NK-92 treated with Interleukin-12 subunit alpha and Interleukin-12 subunit beta, amount 100 ng/mL, for 24 hours (cell line): ENCODE results near the gene MRPL55.

Experiments
- DNase-seq: peaks from one replicate; lab custom pipeline; 2025; lab: John Stamatoyannopoulos, UW

Gene MRPL55

DNA sequence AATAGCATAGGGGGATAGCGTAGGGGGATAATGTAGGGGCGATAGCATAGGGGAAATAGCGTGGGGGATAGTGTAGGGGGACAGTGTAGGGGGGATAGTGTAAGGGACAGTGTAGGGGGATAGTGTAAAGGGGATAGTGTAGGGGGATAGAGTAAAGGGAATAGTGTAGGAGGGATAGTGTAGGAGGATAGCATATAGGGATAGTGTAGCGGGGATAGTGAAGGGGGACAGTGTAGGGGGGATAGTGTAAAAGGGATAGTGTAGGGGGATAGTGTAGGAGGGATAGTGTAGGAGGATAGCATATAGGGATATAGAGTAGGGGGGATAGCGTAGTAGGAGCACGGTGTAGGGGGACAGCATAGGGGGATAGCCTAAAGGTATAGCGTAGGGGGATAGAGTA is 40.7 kb downstream of the MRPL55 start:
- DNase-seq, result no peak

DNA sequence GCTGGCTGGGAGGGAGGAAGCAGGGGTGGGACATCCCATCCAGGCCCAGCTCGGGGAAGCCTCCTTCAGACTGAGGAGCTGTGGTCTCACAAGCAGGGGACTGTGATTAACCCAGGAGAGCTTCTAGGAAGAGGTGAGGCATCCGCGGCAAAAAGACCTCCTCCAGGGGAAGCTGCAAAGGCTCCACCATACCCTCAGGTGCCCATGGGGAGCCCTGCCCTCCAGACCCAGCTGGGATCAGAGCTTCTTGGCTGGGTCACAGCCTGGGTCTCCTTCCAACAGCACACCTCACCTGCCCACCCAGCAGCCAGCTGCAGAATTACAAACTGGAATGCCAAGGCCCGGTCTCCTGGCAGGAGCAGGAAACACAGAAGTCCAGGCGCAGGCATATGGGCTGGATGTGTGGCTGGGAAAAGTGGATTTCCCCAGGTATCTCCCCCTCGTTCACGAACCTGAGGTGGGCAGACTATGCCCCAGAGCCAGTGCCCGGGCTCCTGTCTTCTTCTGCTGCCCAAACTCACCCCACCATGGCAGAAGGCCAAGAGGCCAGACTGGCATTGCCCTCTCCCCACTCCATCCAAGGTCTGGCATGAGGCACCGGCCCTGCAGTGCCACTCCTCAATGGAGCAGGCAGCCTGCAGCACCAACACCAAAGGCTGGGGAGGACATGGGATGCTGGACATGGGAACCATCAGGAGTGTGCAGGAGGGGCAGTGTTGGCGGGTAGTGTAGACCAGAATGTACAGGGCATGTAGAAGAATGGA is 42.0 kb downstream of the MRPL55 start:
- DNase-seq, result no peak

DNA sequence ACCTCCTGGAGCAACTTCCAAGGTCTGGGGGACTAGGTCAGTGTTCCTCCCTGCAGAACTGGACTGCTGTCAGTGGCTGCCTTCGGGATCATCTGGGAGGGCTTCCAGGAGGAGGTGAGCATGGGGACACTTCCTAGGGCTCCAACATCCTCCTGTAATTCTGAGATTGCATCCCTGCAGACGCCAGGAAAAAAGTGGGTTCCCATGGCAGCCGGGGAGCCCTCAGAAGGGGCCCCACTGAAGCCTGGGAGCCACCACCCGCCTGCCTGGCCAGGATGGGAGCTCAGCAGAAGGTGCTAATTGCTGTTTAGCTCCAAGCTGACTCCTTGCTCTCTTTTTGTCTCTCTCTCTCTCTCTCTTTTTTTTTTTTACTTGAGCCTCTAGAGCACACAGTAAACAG is 42.7 kb downstream of the MRPL55 start:
- no peak for DNase-seq

DNA sequence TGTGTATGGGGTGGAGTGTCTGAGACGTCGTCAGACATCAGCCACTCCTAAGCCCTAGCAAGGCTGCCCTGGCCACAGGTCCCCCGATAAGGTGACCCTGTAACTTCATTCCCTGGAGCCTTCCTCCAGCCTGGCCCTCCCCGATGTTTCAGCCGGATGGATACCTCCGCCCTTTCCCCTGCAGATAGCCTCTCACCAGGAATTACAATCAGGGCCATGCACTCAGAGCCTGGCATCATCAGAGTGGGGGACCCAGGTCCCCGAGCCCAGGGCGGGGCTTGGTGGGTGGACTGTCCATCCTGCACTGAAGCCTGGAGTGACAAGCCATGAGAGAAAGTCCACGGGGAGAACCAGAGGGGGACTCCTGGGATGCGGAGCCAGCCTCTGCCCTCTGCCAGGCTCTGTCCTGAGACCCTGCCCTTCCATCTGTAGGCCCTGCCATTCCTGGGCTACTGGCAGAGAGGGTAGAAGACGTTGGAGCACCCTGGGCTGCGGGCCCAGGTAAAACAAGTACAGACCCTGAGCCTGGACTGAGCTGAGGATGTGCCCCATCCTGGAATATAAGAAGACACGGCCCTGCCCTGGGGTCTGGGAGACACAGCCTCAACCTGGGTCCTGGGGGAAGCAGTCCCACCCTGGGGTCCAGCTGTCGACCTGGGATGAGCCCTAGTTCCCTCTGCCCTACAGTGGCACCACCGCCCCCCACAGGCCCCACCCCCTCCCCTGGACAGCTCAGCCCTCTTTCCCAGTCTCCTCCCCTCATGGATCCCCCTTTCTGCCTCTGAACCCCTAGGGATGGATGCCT is 43.4 kb downstream of the MRPL55 start:
- DNase-seq, result no peak

DNA sequence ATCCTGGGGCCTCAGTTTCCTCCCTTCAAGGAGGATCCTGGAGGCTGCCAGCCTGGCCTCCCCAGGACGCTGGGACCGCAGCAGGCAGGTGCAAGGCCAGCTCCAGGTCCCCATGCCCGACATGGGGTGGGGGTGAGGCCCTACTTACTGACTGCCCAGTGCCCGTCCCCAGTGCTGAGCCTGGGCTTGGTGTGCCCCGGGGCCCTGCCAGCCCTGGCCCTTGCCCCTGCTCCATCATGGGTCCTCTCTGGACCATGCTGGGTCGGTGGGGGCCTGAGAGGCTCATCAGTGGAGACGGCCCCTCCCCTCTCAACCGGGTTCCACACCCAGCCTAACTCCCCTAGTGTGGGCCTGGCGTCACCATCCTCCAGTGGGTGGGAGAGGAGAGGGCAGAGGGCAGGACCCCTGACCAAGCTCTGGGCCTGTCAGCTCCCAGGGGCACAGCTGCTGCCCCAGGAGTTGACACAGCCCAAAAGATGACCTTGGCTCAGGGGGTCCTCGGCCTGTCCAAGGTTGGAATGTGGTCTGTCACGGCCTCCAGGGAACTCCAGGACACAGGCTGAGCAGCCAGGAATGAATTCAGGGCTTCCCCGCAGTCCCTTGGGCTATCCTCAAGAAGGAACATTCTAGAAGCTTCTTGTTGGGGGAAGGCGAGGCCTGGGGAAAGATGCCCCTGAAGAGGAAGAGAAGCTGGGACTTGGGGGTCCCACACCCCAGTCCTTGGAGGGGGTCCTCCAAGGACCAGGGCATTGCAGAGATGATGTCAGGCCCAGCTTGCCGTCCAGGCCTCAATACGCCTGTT is 44.2 kb downstream of the MRPL55 start:
- DNase-seq, result no peak

DNA sequence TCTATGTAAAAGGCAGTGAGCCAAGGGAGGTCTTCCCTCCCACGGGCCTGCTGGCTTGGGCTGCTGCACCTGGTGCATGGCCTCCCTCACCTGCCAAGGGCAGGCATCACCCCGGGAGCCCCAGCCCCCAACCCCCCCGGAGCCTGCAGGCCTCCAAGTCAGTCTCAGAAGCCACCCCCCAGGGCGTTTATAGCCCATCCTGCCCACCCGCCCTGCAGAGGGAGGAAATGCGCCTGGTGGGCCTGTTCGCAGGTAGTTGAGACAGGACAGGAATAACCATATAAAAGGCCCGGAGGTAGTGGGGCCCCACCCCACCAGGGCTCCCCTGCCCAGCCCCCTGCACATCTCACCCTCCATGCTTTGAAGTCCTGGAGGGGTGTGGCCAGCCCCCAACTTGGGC is 44.8 kb downstream of the MRPL55 start:
- no peak for DNase-seq

DNA sequence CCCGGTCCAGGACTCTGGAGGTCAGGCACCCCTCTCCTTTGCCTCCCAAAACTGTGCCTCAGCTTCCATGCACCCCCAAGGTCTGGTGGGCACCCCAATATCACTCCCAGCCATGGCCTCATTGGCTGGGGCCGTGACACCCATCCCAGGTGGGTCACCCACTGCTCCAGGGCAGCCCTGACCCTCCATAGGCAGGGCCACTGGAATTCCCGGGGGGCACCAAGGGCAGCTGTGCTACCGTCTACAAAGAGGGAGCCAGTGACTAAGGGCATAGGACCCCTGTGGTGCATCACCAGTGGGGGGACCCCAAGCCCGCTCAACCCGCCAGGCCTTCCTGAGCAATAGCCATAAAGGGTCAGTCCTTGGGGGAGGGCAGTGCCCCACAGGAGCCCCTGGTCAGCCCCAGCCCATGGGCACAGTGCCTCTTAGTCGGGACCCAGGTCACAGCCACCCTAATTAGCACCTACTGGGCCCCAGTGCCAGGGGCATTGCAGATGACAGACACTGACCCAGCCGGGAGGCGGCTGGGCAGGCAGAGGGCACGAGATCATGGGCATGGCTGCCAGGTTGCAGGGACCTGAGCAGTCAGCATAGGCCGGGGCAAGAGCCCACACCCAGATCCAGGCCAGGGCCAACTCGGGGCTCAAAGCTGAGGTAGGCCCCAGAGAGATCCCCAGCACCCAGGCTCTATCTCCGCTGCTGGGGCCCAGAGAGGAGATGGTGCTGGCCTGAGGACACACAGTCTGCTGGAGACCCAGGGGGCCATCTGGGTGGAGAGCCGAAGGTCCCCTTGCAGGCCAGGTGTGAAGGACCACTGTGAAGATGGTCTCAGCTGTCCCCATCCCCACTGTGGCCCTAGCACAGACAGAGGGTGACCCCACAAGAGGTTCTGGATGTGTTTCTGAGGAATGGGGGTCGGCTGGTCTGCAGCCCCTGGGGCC is 45.6 kb downstream of the MRPL55 start:
- no peak for DNase-seq

DNA sequence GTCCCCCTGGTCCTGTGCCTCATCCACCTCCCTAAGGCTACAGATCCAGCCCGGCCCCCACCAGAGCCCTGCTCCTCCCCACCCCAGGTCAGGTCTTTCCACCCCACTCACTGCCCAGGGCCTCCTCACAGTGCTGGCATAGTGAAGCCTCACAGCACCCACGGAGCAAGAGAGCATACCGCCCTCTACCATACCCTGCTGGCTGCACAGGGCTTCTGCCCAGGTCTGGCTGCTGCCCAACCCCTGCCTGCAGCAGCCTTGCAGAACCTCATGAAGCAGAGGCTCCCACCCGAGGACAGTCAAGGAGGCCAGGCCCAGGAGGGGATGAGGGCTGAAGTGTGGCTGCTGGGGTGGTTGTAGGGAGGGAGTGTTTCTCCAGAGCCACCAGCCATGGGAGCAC is 46.3 kb downstream of the MRPL55 start:
- DNase-seq, result no peak

DNA sequence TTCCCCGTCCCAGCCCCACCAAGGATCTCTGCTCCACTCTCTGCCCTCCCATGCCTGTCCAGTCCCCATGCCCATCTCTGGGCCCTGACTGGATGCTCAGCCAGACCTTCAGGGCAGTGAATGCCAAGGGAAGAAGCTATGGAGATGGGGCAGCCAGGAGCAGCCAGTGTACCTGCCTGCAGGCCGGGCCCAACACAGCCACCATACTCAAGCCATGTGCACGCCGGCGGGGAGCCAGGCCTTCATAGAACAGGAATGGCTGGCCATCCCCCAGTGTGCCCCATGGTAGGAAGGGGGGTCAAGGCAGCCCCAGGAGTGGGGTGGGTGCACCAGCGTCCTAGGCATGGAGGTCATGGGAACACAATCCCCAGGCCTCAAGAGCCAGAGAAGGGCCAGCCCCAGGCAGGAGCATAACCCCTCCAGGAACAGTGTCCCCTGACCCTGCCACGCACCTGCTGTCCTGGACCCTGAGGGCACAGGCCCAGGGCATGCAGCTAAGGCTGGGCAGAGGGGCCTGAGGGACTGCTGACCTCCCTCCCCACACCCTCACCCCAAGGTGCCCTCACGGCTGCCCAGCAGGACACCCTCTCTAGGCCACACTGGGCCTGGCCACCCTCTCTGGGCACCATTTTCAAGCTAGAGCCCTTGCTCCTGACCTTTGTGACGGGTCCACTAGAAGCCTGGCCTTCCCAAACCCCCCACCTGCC is 46.9 kb downstream of the MRPL55 start:
- DNase-seq, result no peak

DNA sequence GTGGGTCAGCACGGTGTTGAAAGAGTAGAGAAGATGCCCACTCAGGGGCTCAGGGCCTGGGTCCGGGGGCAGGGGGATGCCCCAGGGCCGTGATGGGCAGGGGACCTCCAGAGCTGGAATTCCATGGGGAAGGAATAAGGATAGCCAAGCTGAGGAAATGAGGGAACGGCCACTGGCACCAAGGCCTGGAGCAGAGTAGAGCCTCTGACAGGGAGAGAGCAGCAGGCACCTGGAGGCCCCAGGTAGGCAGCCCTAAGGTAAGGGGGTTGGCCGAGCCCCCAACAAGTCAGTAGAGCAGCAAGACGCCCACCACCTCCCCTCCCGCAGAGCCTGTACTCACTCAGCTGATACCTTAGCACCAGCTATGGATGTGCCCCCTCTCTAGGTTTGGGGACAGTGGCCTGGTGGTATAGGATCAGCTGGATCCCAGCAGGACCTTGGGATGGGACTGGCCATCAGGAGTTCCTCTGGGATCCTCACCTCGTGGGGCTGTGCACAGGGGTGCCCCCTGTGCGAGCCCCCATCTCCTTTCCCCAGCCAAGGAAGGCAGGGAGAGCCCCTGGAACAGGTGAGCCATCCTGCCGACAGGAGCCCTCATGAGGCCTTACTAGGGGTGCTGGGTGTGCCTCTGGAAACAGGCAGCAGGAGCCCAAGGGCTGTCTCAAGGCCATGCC is 47.6 kb downstream of the MRPL55 start:
- no peak for DNase-seq

DNA sequence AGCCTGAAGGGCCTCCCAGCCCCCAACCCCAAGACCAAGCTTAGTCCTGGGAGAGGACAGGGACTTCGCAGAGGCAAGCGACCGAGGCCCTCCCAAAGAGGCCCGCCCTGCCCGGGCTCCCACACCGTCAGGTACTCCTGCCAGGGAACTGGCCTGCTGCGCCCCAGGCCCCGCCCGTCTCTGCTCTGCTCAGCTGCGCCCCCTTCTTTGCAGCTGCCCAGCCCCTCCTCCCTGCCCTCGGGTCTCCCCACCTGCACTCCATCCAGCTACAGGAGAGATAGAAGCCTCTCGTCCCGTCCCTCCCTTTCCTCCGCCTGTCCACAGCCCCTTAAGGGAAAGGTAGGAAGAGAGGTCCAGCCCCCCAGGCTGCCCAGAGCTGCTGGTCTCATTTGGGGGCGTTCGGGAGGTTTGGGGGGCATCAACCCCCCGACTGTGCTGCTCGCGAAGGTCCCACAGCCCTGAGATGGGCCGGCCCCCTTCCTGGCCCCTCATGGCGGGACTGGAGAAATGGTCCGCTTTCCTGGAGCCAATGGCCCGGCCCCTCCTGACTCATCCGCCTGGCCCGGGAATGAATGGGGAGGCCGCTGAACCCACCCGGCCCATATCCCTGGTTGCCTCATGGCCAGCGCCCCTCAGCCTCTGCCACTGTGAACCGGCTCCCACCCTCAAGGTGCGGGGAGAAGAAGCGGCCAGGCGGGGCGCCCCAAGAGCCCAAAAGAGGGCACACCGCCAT is 48.5 kb downstream of the MRPL55 start:
- DNase-seq, result no peak

DNA sequence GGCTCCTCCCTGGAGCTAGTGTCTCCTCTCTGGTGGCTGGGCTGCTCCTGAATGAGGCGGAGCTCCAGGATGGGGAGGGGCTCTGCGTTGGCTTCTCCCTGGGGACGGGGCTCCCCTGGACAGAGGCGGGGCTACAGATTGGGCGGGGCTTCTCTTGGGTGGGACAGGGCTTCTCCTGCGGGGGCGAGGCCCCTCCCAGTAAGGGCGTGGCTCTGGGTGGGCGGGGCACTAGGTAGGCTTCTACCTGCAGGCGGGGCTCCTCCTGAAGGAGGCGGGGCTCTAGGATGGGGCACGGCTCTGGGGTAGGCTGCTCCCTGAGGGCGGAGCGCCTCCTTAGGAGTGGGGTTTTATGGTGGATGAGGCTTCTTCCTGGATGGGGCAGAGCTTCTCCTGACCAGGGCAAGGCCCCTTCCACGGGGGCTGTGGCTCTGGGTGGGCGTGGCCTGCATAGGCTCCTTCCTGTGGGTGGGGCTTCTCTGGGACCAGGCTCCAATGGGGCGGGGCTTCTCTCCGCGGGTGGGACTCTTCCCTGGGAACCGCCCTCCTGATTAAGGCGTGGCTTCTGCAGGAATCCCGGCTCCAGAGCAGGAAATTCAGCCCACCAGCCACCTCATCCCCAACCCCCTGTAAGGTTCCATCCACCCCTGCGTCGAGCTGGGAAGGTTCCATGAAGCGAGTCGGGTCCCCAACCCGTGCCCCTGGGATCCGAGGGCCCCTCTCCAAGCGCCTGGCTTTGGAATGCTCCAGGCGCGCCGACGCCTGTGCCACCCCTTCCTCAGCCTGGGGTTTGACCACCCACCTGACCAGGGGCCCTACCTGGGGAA is 49.3 kb downstream of the MRPL55 start:
- no peak for DNase-seq

DNA sequence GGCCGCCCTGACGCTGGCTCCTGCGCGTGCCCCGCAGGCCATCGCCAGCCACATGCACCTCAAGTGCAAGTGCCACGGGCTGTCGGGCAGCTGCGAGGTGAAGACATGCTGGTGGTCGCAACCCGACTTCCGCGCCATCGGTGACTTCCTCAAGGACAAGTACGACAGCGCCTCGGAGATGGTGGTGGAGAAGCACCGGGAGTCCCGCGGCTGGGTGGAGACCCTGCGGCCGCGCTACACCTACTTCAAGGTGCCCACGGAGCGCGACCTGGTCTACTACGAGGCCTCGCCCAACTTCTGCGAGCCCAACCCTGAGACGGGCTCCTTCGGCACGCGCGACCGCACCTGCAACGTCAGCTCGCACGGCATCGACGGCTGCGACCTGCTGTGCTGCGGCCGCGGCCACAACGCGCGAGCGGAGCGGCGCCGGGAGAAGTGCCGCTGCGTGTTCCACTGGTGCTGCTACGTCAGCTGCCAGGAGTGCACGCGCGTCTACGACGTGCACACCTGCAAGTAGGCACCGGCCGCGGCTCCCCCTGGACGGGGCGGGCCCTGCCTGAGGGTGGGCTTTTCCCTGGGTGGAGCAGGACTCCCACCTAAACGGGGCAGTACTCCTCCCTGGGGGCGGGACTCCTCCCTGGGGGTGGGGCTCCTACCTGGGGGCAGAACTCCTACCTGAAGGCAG is 50.0 kb downstream of the MRPL55 start:
- no peak for DNase-seq

DNA sequence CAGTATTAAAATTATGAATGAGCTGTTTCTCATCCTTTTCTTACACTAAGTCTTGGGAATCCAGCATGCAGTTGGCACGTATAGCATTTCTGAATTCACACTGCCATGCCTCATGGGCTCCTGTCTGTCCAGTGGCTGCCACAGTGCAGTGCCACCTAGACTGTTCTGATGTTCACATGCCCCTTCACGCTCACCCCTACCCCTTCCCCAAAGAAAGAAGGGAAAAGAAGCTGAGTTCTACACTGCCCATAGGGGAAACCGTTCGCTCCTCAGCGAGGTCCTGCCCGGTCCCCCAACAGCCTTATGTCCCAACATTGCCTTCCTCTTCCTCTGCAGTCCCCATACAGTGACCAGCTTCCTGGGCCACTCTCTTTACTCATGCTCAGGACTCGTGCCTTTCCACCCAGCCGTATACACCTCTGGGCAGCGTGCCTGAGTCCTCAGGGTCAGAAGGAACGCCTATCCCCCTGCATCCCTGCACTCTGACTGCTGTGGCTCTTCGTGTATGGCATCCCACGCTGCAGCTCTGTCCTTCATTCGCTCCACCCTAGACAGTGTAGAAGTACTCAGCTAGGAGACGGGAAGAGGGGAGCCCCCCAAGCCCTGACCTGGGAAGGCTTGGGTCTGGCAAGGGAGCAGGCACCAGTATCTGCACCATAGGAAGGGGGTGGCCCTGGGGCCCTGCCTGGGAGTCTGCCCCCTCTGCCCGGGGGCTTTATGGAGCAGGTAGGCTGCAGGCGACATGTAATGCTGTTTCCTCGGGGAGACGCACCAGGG is 50.7 kb downstream of the MRPL55 start:
- DNase-seq, result no peak
